ENCODE data around the gene STRIP2.
"Not testable (repeated sequence)": the region's sequence is repeated elsewhere in the genome, so short reads cannot be mapped to it uniquely, and the experiment has no call there.

STRIP2 gene

GRCh38 chr7:129468547-129468946 is 34.3 kb downstream of the STRIP2 start:
- H3K27ac ChIP-seq (ENCODE audit: low read length): no peak overlapping the region
- H3K36me3 ChIP-seq (ENCODE audit: control insufficient read depth, insufficient read depth, low read length): no peaks in the 10 kb centered on the region; the same call in 1 of the 2 replicates
- no peak for DNase-seq (ENCODE audit: low read depth, low spot score)
- no peak overlapping the region for H3K4me3 ChIP-seq (ENCODE audit: low read length)
- H3K4me1 ChIP-seq (ENCODE audit: control insufficient read depth, insufficient read depth, low read length): peaks cover 2% of the 10 kb centered on the region; the same call in 1 of the 2 replicates
- H3K9me3 ChIP-seq (ENCODE audit: control insufficient read depth, insufficient read depth, low read length): no peaks in the 10 kb centered on the region
- WGBS (ENCODE audit: insufficient coverage, insufficient read length): no CpG with 5 or more reads among the region's 4 CpGs
- H3K27me3 ChIP-seq (ENCODE audit: control insufficient read depth, insufficient read depth, low read length): no peaks in the 10 kb centered on the region

GRCh38 chr7:129469930-129470329 is 35.7 kb downstream of the STRIP2 start:
- no peaks in the 10 kb centered on the region for H3K27me3 ChIP-seq (ENCODE audit: control insufficient read depth, insufficient read depth, low read length)
- peaks cover 2% of the 10 kb centered on the region; the same call in 1 of the 2 replicates for H3K4me1 ChIP-seq (ENCODE audit: control insufficient read depth, insufficient read depth, low read length)
- H3K9me3 ChIP-seq (ENCODE audit: control insufficient read depth, insufficient read depth, low read length): no peaks in the 10 kb centered on the region
- no peak overlapping the region for H3K27ac ChIP-seq (ENCODE audit: low read length)
- no peaks in the 10 kb centered on the region; the same call in 1 of the 2 replicates for H3K36me3 ChIP-seq (ENCODE audit: control insufficient read depth, insufficient read depth, low read length)
- no peak for DNase-seq (ENCODE audit: low read depth, low spot score)
- H3K4me3 ChIP-seq (ENCODE audit: low read length): no peak overlapping the region

- no CpG with 5 or more reads among the region's 1 CpG for WGBS (ENCODE audit: insufficient coverage, insufficient read length)
- Histone ChIP-seq H3K4me3 (ENCODE audit: low read length) (no peak overlapping the region), H3K9me3 (ENCODE audit: control insufficient read depth, insufficient read depth, low read length) (no peaks in the 10 kb centered on the region), H3K4me1 (ENCODE audit: control insufficient read depth, insufficient read depth, low read length) (peaks cover 2% of the 10 kb centered on the region; the same call in 1 of the 2 replicates), H3K36me3 (ENCODE audit: control insufficient read depth, insufficient read depth, low read length) (no peaks in the 10 kb centered on the region; the same call in 1 of the 2 replicates), H3K27ac (ENCODE audit: low read length) (no peak overlapping the region), H3K27me3 (ENCODE audit: control insufficient read depth, insufficient read depth, low read length) (no peaks in the 10 kb centered on the region)
- DNase-seq (ENCODE audit: low read depth, low spot score): no peak
These were observed 36.2 kb downstream of the STRIP2 start for GRCh38 chr7:129470411-129470810.

- no peak overlapping the region for H3K27ac ChIP-seq (ENCODE audit: low read length)
- no peak for DNase-seq (ENCODE audit: low read depth, low spot score)
These were observed 37.2 kb downstream of the STRIP2 start for GRCh38 chr7:129471402-129471827.

GRCh38 chr7:129475931-129476330 is 41.7 kb downstream of the STRIP2 start:
- DNase-seq (ENCODE audit: low read depth, low spot score); H3K36me3 ChIP-seq (ENCODE audit: control insufficient read depth, insufficient read depth, low read length); H3K4me1 ChIP-seq (ENCODE audit: control insufficient read depth, insufficient read depth, low read length); H3K27me3 ChIP-seq (ENCODE audit: control insufficient read depth, insufficient read depth, low read length); H3K27ac ChIP-seq (ENCODE audit: low read length); H3K4me3 ChIP-seq (ENCODE audit: low read length); H3K9me3 ChIP-seq (ENCODE audit: control insufficient read depth, insufficient read depth, low read length): not testable (repeated sequence)
- no CpG with 5 or more reads among the region's 27 CpGs for WGBS (ENCODE audit: insufficient coverage, insufficient read length)

More at GRCh38 chr7:129471402-129471827, 37.2 kb downstream of the STRIP2 start:
- H3K36me3 ChIP-seq (ENCODE audit: control insufficient read depth, insufficient read depth, low read length): no peaks in the 10 kb centered on the region; the same call in 1 of the 2 replicates
- H3K9me3 ChIP-seq (ENCODE audit: control insufficient read depth, insufficient read depth, low read length): no peaks in the 10 kb centered on the region
- peaks cover 2% of the 10 kb centered on the region; the same call in 1 of the 2 replicates for H3K4me1 ChIP-seq (ENCODE audit: control insufficient read depth, insufficient read depth, low read length)
- H3K27me3 ChIP-seq (ENCODE audit: control insufficient read depth, insufficient read depth, low read length): no peaks in the 10 kb centered on the region
- H3K4me3 ChIP-seq (ENCODE audit: low read length): no peak overlapping the region

GRCh38 chr7:129476398-129476797 is 42.2 kb downstream of the STRIP2 start:
- not testable (repeated sequence) for DNase-seq (ENCODE audit: low read depth, low spot score); H3K9me3 ChIP-seq (ENCODE audit: control insufficient read depth, insufficient read depth, low read length); H3K4me3 ChIP-seq (ENCODE audit: low read length); H3K27ac ChIP-seq (ENCODE audit: low read length); H3K27me3 ChIP-seq (ENCODE audit: control insufficient read depth, insufficient read depth, low read length); H3K4me1 ChIP-seq (ENCODE audit: control insufficient read depth, insufficient read depth, low read length); H3K36me3 ChIP-seq (ENCODE audit: control insufficient read depth, insufficient read depth, low read length)
- no CpG with 5 or more reads among the region's 27 CpGs for WGBS (ENCODE audit: insufficient coverage, insufficient read length)

GRCh38 chr7:129479831-129480230 is 45.6 kb downstream of the STRIP2 start:
- Histone ChIP-seq H3K4me3 (ENCODE audit: low read length) (no peak overlapping the region), H3K36me3 (ENCODE audit: control insufficient read depth, insufficient read depth, low read length) (no peaks in the 10 kb centered on the region), H3K4me1 (ENCODE audit: control insufficient read depth, insufficient read depth, low read length) (no peaks in the 10 kb centered on the region), H3K27me3 (ENCODE audit: control insufficient read depth, insufficient read depth, low read length) (no peaks in the 10 kb centered on the region), H3K9me3 (ENCODE audit: control insufficient read depth, insufficient read depth, low read length) (no peaks in the 10 kb centered on the region), H3K27ac (ENCODE audit: low read length) (no peak overlapping the region)
- WGBS (ENCODE audit: insufficient coverage, insufficient read length): no CpG with 5 or more reads among the region's 1 CpG
- no peak for DNase-seq (ENCODE audit: low read depth, low spot score)

- no CpG with 5 or more reads among the region's 6 CpGs for WGBS (ENCODE audit: insufficient coverage, insufficient read length)
- Histone ChIP-seq H3K9me3 (ENCODE audit: control insufficient read depth, insufficient read depth, low read length) (no peaks in the 10 kb centered on the region), H3K27me3 (ENCODE audit: control insufficient read depth, insufficient read depth, low read length) (no peaks in the 10 kb centered on the region), H3K27ac (ENCODE audit: low read length) (no peak overlapping the region), H3K36me3 (ENCODE audit: control insufficient read depth, insufficient read depth, low read length) (no peaks in the 10 kb centered on the region), H3K4me1 (ENCODE audit: control insufficient read depth, insufficient read depth, low read length) (no peaks in the 10 kb centered on the region), H3K4me3 (ENCODE audit: low read length) (no peak overlapping the region)
- DNase-seq (ENCODE audit: low read depth, low spot score): no peak
These were observed 46.6 kb downstream of the STRIP2 start for GRCh38 chr7:129480674-129481363.

GRCh38 chr7:129481376-129481775 is 47.1 kb downstream of the STRIP2 start:
- H3K36me3 ChIP-seq (ENCODE audit: control insufficient read depth, insufficient read depth, low read length); H3K9me3 ChIP-seq (ENCODE audit: control insufficient read depth, insufficient read depth, low read length); H3K27ac ChIP-seq (ENCODE audit: low read length); DNase-seq (ENCODE audit: low read depth, low spot score); H3K4me1 ChIP-seq (ENCODE audit: control insufficient read depth, insufficient read depth, low read length); H3K27me3 ChIP-seq (ENCODE audit: control insufficient read depth, insufficient read depth, low read length); H3K4me3 ChIP-seq (ENCODE audit: low read length): not testable (repeated sequence)
- WGBS (ENCODE audit: insufficient coverage, insufficient read length): no CpG with 5 or more reads among the region's 6 CpGs

GRCh38 chr7:129482781-129483180 is 48.5 kb downstream of the STRIP2 start:
- no peaks in the 10 kb centered on the region for H3K4me1 ChIP-seq (ENCODE audit: control insufficient read depth, insufficient read depth, low read length)
- WGBS (ENCODE audit: insufficient coverage, insufficient read length): no CpG with 5 or more reads among the region's 8 CpGs
- H3K27ac ChIP-seq (ENCODE audit: low read length): no peak overlapping the region
- H3K4me3 ChIP-seq (ENCODE audit: low read length): no peak overlapping the region
- no peaks in the 10 kb centered on the region for H3K36me3 ChIP-seq (ENCODE audit: control insufficient read depth, insufficient read depth, low read length)
- no peaks in the 10 kb centered on the region for H3K9me3 ChIP-seq (ENCODE audit: control insufficient read depth, insufficient read depth, low read length)
- H3K27me3 ChIP-seq (ENCODE audit: control insufficient read depth, insufficient read depth, low read length): no peaks in the 10 kb centered on the region
- no peak for DNase-seq (ENCODE audit: low read depth, low spot score)

GRCh38 chr7:129489491-129489890 is 55.3 kb downstream of the STRIP2 start:
- H3K4me1 ChIP-seq (ENCODE audit: control insufficient read depth, insufficient read depth, low read length): no peaks in the 10 kb centered on the region
- no peaks in the 10 kb centered on the region for H3K9me3 ChIP-seq (ENCODE audit: control insufficient read depth, insufficient read depth, low read length)
- no CpG with 5 or more reads among the region's 3 CpGs for WGBS (ENCODE audit: insufficient coverage, insufficient read length)
- H3K4me3 ChIP-seq (ENCODE audit: low read length): no peak overlapping the region
- no peak overlapping the region for H3K27ac ChIP-seq (ENCODE audit: low read length)
- H3K36me3 ChIP-seq (ENCODE audit: control insufficient read depth, insufficient read depth, low read length): no peaks in the 10 kb centered on the region
- DNase-seq (ENCODE audit: low read depth, low spot score): no peak
- no peaks in the 10 kb centered on the region for H3K27me3 ChIP-seq (ENCODE audit: control insufficient read depth, insufficient read depth, low read length)

Measured in iPS DF 6.9 (cell line).